ENCODE data around the gene ENTPD5.

ENTPD5 gene

DNA sequence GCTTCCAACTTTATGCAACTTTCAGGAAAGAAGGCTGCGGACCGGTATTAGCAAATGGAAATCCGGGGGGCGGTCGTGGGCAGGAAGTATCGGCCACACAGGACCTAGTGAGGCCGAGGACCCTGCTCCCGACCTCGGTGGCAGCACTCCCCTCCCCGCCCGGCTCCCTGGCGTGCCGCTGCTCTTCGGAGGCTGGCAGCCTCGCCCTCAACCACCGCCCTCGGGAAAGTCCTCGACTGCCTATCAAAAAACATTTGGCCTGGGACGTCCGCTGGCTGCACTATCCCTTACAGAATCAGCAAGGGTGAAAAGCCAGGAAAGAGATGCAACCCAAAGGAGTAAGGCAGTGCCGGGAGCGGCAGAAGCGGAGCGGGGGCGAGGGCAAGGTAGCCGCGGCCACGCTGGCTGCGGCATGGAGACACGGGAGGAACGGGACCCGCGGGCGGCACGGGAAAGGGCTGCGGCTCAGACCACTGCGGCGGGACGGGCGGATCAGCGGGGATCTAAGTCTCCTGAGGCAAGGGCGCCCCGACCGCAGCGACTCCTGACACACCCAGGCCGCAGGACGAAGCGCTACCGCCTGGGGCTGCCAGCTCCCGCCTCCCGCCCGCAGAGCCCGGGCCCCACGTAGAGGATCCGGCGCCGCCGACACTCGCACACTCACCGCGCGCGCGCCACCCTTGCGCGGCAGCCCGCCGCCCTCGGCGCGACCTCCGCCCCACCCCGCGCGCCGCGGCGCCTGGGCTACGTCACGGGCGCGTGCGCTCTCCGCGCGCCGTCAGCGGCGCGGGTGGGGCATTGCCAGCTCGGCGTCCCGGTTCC, at the start of gene ENTPD5, which contains the start of gene BBOF1:
TSS of gene ENTPD5 (minus strand) at position 703 of the 822 bp plus-strand sequence. CDS start 31,186 bp downstream, outside the sequence.
TSS of gene BBOF1 (plus strand) at position 764 of the 822 bp plus-strand sequence. CDS start 130 bp downstream, outside the sequence.
- no peak for TF ChIP-seq CTCF (IDR thresholded peaks at IDR 0.05; ENCODE audit: low read depth, low read length)
- peak; percentile 82 for DNase-seq (ENCODE audit: low read depth, low spot score)
- peak within 1 kb of the TSS; percentile 87 for H3K4me3 ChIP-seq (ENCODE audit: low read depth, low read length)
- in situ Hi-C loops (cut with HindIII; ENCODE audit: low sequenced_read_pairs), result no loop called here

DNA sequence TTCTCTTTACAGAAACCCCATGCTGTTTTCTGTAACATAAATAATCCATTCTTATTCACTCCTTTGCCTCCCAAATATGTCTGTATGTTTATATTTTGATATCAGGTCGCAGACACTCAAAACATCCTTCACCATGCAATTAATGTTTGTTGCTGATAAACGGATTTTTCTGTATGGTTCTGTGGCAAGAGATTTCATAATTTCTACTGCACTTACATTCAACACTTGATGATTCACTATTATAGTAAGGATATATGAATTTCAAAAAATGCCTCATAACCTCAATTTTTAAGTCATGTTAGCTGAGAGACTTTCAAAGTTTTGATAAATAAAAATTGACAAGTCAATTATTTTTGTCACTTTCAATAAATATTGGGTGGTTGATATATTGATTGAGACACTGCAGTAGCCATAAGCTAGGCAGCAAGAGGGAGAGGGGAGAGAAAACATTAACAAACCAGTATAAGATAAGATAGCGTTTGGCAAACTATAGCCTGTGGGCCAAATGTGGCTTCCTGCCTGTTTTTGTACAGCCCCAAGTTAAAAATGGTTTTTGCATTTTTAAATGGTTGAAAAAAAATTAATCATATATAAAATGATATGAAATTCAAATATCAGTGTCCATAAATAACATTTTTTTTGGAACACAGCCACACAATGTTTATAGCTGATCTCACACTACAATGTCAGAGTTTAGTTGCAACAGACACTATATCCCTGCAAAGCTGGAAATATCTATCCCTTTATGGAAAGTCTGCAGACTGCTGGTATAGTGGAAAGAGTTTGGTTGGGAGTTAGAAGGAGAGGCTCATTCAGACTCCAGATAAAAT, 46.9 kb upstream of the ENTPD5 start:
- no peak overlapping the region for H3K4me3 ChIP-seq (ENCODE audit: low read depth, low read length)
- TF ChIP-seq CTCF (IDR thresholded peaks at IDR 0.05; ENCODE audit: low read depth, low read length), result no peak
- DNase-seq (ENCODE audit: low read depth, low spot score), result no peak
- in situ Hi-C loops (cut with HindIII; ENCODE audit: low sequenced_read_pairs), result no loop called here

DNA sequence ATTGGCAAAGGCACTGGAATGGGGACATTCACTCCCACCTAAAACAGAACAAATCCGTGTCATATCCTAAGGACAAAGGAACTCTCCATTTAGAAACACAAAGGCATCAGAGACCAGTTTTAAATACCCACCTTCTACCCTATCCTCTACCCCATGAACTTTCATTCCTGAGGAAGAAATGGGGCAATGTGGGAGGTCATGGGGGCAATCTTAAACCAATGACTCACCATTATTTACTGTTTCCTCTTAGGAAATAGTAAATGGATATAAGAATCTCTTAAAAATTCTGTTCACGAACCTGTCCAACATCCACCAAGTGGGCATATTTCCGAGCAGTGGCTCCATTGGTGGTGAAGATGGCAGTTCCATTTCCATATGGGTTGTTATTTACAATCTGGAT, 45.8 kb upstream of the ENTPD5 start:
- no peak for TF ChIP-seq CTCF (IDR thresholded peaks at IDR 0.05; ENCODE audit: low read depth, low read length)
- DNase-seq (ENCODE audit: low read depth, low spot score), result no peak
- in situ Hi-C loops (cut with HindIII; ENCODE audit: low sequenced_read_pairs), result no loop called here
- no peak overlapping the region for H3K4me3 ChIP-seq (ENCODE audit: low read depth, low read length)

- no peak for TF ChIP-seq CTCF (IDR thresholded peaks at IDR 0.05; ENCODE audit: low read depth, low read length)
- no peak for DNase-seq (ENCODE audit: low read depth, low spot score)
- in situ Hi-C loops (cut with HindIII; ENCODE audit: low sequenced_read_pairs), result no loop called here
- no peak overlapping the region for H3K4me3 ChIP-seq (ENCODE audit: low read depth, low read length)
Measured at GRCh38 chr14:74064426-74064825, 45.3 kb upstream of the ENTPD5 start.

DNA sequence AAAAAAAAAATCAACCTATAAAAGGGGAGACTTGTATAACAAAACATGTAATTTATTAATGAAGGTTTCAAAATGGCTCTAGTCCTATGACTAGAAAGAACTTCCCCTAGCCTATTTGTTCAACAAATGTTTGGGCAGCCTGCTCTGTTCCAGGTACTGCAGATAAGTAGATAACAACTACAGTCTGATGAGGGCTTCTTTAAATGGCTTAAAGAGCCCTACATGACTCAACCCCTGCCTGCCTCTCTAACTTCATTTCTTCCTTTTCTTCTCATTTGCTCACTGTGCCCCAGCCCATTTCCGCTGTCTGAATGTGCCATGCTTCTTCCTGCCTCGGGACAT, 43.7 kb upstream of the ENTPD5 start:
- no peak overlapping the region for H3K4me3 ChIP-seq (ENCODE audit: low read depth, low read length)
- in situ Hi-C loops (cut with HindIII; ENCODE audit: low sequenced_read_pairs), result no loop called here
- no peak for DNase-seq (ENCODE audit: low read depth, low spot score)
- TF ChIP-seq CTCF (IDR thresholded peaks at IDR 0.05; ENCODE audit: low read depth, low read length), result no peak

DNA sequence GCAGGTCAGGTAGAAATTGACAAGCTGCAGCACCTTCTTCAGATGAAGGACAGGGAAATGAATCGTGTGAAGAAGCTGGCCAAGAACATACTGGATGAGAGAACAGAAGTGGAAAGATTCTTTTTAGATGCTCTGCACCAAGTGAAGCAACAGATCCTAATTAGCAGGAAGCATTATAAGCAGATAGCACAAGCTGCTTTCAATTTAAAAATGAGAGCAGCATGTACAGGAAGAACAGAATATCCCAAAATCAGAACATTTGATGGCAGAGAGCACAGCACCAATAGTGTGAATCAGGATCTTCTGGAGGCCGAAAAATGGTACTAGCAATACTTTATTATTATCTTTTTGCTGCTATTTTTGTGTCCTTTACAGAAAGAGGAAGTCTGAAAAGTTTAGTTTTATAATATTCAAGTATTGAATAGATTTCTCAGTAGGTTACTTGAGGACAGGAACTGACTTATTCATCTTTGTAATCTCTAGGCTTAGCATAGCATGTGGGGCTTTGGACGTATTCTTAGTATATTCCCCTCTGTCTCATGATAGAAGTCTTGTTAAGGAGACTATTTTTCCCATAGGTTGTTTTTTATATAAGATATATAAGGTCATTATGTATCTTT, 30.9 kb upstream of the ENTPD5 start:
- DNase-seq (ENCODE audit: low read depth, low spot score), result no peak

More for the DNA sequence above, 30.9 kb upstream of the ENTPD5 start:
- H3K4me3 ChIP-seq (ENCODE audit: low read depth, low read length), result no peak overlapping the region
- in situ Hi-C loops (cut with HindIII; ENCODE audit: low sequenced_read_pairs), result no loop called here
- no peak for TF ChIP-seq CTCF (IDR thresholded peaks at IDR 0.05; ENCODE audit: low read depth, low read length)

Data from astrocyte of the spinal cord (primary cell).